Ecto neural progenitor cell (in vitro differentiated cells): ENCODE data around the gene RPTOR.

Experiments
- DNase-seq: peaks from one replicate; pipeline ENCODE4 v3.0.0-alpha.2; 2018; ENCODE audit warnings: low spot score

Gene RPTOR

DNA sequence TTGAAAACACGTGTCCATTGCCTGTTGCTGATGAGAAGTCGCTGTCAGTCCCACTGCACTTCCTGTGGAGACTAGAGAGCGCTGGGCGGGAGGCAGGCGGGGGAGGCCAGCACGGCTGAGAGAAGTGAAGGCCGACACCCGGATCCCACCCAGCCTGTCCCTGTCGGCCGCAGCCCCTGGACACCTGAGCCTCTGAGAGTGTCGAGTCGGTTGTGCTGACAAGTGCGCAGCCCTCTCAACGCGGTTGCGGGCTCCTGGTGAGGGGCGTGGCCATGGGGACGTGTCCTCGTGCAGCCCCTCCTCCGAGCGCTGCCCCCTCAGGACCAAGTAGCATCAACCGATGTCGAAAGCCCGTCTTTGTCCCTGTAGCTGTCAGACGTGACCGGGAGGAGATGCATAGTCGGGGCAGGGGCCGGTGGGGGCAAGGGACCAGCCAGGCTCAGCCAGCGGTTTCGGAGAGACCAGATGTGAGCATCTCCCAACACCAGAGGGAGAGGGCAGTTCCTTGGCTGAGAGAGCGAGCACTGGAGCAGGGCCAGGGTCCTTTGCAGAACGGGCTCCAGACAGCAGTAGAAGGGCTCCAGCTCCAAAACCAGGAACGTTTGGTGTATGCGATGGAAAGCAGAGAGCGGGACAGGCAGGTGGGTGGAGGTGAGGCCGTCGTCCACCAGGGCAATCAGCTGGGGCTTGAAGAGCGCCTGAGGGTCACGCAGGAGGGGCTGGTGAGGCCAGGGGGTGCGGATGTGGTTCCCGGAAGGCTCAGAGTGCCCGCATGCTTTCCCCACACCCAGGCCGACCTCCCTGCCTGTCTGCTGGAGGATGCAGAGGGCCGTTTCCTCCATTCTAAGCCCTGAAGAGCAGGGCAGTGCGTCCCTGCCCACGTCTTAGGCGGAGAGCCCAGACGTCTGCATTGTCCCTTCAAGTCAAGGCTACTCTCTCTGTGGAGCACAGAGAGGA lies 403.7 kb downstream of the RPTOR start:
- no peak for DNase-seq

DNA sequence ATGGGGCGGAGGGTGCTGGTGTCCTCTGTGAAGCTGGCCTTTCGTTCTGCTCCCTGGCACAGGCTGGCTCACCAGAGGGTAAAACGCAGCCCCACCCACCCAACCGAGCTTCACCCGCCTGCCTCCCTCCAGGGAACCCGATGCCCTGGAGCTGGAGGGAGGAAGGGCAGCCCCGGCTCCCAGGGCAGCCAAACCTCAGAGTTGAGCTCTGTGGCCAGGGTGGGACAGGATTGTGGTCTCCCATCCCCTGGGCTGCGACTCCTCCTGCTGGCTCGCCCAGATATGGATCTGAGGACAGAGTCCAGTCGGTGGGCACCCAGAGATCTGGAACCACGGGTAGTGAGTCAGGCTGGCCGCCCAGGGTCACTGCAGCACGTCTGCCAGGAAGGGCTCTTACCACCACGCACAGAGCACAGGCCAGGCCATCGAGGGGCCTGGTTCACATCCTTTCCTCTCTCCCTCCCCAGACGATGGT lies 404.4 kb downstream of the RPTOR start:
- no peak for DNase-seq

DNA sequence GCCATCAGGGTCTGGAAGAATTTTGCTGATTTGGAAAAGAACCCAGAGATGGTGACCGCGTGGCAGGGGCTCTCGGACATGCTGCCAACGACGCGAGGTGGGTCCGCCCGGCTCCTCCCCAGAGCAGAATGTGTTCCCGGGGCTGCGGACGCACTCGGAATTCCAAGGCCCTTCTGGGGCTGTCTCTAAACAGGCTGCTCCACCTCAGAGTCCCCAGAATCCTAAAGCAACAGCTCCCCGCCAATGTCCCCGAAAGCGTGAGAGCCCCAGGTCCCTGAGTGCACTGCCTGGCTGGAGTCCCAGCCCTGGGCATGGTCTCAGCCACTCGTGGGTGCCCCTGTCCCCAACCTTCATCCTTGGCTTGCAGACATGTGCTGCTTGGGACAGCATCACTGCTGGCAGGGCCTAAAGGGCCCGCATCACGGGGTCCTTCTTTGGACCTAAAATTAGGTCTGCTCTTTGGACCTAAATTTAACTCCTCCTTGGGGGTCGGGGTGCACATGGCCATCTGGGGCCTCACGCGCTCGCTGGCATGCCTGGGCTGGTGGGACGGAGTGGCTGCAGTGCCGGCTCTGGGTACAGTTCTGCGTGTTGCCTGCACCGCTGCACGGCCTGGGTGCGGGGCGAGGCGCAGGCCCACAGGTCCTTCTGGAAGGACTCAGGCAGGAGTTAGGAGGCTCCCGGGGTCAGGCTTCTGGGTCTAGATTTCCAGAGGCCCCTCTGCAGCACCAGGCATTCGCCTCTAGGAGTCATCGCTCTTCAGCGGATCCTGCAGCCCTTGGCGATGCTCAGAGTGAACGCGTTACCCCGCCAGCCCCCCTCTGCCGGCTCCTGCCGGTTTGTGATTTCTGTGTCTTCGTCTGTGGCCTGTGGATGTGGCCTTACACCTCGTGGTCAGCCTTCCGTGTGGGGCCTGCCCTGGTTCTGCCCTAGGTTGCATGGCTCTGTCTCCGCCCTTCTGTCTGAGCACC lies 405.1 kb downstream of the RPTOR start:
- no peak for DNase-seq

DNA sequence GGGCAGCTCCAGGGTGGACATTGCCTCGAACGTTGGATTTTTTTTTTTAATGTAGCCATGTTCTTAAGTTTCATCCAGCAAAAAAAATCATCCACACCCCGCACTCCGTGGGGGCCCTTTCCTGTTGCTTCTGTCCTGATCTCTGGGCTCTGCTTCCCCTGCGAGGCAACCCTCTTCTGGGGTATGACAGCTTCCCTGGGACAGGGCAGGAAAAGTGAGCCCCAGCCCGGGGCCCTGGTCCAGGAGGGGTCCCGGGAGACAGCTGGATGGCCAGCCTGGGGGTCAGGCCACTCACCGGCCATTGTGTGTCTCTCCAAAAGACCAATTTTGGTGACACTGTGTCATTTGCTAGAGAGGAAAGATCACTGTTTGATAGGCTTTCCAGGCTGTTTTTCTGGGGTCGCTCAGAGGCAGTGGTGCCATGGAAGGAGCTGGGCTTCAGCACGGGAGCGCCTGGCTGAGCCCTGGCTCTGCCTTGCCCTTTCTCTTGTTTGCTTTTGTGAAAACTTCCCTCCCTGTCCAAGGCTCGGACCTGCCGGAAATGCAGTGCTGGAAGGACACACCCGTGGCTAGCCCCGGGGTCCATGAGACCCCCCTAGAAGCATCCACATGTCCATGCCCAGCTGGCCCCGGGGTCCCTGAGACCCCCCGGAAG lies 406.0 kb downstream of the RPTOR start:
- no peak for DNase-seq

DNA sequence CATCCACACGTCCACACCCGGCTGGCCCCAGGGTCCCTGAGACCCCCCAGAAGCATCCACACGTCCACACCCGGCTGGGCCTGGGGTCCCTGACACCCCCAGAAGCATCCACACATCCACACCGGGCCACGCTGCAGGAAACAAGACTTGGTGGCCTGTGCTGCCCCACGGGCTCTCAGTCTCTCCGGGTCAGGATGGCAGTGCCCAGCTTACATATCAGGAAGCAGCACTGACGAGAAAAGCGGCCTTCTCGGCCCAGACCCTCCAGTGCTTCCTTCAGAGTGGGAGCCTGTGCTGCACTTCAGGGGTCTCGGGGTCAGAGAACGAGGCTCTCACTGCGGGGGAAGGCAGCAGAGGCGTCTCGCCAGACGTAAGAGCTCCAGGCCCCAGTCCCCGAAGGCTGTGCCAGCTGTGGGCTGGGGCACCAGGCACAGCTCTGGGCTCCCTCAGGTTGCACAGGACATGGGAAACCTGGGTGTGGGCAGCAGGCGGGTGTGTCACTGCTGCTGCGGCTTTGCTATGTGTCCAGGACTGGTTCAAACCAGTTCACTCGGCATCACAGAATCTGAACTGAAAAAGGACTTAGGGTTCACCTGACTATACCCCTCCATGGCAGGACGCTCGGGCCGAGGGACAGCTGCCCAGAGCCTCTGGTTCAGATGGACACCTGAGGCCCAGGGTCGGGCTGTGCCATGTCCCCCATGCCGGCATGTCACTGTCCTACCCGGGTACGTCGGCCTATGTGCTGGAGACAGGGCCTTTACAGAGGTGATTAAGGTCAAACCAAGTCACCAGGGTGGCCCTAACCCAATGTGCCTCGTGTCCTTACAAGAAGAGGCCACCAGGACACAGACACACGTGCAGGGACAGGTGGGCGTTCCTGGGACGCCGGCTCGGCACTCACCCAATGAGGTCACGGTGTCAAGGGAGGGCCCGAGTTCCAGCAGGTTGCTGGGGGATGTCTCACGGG lies 406.8 kb downstream of the RPTOR start:
- no peak for DNase-seq

DNA sequence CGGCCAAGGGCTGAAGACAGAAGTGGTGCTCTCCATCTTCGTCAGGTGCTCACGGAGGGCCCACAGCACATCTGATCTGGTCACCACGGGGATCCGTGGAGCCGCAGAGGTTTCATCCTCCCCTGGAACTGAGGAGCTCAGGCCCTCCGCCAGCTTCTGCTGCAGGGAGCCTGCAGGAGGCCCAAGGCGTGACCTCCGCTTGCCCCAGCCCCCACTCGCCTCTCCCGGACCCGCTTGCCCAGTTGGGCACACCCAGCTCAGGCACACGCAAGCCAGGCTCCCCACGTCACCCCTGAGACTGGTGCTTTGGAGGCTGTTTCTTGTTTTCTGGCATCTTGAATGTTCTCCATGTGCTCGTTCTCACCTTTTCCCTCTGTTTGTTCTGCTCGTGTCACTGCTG lies 407.7 kb downstream of the RPTOR start:
- no peak for DNase-seq

DNA sequence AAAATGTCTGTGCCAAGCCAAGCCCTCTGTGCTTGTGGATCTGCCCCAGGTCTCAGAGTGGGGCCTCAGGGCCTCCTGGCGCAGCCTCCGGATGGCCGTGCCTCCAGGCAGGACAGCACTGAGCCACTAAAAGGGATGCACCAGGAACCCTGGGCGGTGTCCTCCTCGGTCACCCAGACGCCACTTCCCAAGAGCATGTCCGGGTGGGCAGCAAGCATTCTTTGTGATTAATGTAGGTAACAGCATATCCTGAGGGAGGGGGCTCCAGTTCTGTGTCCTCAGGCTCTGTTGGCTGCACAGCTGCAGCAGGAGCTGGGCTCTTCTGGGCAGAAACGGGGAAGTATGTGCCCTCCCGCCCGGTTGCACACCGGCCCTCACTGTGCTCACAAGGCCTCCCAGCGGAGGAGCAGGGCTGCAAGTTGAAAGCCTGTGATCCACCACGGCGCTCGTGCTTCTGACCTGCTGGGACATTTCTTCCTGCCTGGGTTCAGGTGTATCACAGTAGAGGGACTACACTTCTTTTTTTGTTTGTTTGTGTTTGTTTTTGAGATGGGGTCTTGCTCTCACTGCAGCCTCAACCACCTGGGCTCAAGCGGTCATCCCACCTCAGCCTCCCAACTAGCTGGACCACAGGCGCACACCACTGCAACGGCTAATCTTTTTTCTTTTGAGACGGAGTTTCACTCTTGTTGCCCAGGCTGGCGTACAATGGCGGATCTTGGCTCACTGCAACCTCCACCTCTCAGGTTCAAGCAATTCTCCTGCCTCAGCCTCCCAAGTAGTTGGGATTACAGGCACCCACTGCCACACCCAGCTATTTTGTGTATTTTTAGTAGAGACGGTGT lies 409.1 kb downstream of the RPTOR start:
- DNase-seq: no peak

DNA sequence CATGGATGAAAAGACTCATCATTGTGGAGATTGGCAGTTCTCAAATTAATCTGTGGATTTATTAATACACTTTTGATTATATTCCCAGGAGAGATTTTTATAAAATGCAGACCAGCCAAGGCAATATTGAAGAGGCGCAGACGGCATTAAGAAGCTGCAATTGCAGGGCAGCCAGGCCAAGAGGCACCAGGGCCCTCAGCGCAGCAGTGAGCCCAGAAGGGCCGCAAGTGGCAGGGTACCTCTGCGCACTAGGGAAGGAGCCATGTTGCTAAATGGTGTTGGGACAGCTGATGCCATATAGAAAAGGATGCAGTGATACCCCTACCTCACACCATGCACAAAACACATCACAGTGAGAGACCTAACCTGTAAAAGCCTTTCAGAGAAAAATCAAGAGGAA lies 410.4 kb downstream of the RPTOR start:
- no peak for DNase-seq

DNA sequence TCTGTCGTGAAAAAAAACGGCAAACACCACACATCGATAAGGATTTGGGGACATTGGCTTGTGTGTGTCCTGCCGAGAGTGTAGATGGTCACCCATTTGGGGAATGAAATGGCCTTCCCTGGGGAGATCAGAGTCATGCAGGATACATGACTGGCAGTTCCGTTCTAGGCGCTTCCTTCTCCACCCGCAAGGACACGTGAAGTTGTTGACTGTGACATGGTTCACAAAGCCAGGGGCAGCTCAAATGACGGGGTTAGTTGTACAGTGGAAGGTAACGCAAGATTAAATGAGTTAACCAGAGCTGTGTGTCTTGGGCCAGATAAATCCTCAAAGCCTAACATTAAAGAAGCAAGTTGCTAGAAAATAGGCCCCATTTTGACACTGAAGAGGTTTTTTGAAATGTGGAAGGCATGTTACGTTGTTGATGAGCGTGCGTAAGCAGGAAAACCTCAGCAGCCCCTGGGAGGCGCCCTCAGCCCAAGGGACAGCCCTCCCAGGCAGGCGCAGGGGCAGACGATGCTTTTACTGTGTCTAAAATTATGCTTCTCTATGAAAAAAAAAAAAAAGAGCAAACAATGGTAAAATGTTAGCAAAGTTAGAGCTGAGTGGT lies 411.1 kb downstream of the RPTOR start:
- DNase-seq: no peak

DNA sequence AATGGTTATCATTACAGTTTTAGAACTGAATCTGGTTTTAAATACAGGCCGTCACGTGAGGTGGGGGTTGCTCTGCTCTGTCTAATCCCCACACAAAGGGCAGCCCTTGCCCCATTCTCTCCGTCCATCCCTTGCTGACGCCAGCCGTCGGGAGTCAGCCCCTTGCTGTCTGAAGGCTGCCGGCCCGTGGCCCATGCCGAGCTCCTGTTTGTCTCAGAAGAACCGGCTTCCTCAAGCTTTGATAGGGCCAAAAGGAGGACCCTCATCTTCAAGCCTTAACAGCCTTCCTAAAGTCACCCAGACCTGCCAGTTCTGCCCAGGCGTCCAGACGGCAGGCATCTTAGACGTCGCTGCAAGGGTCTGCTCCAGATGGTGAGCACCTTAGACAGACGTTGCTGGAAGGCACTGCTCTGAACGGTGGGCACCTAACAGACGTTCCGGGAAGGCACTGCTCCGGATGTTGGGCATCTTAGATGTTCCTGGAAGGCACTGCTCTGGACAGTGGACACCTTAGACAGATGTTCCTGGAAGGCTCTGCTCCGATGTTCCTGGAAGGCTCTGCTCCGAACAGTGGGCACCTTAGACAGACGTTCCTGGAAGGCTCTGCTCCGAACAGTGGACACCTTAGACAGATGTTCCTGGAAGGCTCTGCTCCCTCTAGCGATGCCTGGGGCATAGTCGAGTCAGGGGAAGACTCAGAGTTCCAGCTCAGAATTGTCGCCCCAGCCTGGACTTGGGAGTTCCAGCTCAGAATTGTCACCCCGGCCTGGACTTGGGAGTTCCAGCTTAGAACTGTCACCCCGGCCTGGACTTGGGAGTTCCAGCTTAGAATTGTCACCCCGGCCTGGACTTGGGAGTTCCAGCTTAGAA lies 411.9 kb downstream of the RPTOR start:
- peak; percentile 80 for DNase-seq

DNA sequence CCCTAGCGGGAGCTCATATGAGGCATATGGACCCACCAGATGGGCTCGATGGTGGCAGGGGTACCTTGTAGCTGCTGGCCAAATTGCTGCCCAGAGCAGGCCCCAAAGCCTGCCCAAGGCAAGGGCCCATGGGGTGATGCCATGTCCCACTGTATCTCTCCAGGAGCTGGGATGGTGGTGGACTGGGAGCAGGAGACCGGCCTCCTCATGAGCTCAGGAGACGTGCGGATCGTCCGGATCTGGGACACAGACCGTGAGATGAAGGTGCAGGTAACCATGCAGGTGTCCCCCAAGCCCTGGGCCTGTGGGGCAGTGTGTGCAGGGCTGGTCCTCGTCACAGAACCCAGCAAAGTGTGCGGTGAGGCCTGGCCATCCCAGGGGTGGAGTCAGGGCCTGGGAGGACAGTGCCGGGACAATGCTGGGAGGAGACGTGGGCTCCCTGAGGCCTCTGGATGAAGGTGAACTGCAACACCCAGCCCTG lies 412.9 kb downstream of the RPTOR start:
- no peak for DNase-seq

DNA sequence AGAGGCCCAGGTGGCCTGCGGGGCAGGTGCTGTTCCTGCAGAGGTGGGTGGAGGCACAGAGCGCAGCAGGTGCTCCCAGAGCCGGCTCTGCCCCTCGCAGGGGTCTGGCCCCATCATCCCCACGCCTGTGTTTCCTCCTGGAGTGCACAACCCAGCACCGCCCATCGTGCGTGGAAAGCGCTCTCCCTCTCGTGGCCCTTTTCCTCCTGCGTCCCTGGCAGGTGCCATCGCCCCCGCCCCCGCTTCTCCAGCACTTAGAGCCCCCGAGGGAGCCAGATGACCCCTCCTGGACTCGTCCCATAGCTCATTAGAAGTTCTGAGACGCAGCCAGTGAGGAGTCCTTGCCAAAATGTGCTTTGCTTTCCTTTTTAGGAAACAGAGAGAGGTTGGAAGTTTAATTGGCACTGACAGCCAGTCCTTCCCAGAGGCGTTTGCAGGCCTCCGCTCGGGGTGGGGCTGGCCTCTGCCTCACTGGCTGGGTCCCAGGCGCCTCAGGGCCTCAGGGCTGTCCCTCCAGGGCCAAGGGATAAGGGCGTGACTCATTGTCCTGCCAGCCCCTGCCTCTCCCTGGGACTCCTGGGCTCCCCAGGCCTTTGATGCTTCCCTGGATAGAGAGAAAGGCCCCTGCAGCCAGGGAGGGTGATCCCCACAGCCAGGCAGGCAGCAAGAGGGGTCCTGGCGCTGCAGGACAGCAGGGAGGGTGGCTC lies 414.8 kb downstream of the RPTOR start:
- no peak for DNase-seq

DNA sequence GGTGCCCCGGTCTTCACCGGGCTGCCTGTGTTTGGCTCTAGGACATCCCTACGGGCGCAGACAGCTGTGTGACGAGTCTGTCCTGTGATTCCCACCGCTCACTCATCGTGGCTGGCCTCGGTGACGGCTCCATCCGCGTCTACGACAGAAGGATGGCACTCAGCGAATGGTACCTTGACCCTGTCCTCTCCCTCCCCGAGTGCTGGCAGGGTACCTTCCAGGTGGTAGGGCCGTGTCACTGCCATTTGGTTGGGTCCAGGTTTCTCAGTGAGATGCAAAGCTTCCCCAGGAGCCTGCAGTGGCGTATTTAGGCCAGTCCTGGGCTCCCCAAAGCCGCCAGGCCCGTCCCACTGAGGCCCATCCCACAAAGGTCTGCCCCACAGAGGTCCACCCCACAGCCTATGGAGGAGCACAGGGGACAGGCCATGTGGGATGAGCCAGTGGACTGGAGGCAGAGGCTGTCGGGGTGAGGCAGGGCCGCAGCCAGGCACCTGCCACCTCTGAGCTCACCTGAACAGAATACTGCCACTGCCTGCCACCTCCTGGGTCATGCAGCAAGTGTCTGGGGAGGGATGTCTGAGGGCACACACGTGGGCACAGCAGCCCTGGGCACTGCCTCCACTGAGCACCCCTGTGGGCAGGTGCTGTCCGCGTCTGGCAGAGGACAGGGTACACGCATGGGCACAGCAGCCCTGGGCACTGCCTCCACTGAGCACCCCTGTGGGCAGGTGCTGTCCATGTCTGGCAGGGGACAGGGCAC lies 415.6 kb downstream of the RPTOR start:
- no peak for DNase-seq

DNA sequence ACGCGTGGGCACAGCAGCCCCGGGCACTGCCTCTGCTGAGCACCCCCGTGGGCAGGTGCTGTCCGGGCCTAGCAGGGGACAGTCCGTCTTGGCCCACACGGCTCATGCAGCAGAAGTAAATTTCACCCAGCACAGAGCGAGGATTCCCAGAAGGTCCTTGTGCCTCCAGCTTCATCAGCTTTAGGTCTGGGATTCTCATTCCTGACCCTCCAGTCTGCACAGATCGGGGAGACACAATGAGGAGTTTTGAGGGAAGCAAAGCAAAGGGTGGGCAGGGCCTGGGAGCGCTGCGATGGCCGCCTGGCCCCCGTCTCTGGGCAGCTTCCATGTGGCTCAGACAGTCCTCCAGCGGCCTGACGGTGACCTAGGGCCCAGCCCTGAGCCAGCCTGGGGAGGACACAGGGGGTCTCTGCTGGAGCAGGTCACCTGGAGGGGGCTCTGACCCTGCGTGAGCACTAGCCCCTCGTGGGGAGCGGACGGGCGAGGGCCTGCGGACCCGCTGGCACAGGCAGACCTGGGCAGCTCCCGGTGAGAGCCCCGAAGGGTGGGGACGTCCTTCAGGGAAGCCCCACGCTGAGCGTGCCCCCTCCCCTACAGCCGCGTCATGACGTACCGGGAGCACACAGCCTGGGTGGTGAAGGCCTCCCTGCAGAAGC lies 416.3 kb downstream of the RPTOR start:
- DNase-seq: no peak

DNA sequence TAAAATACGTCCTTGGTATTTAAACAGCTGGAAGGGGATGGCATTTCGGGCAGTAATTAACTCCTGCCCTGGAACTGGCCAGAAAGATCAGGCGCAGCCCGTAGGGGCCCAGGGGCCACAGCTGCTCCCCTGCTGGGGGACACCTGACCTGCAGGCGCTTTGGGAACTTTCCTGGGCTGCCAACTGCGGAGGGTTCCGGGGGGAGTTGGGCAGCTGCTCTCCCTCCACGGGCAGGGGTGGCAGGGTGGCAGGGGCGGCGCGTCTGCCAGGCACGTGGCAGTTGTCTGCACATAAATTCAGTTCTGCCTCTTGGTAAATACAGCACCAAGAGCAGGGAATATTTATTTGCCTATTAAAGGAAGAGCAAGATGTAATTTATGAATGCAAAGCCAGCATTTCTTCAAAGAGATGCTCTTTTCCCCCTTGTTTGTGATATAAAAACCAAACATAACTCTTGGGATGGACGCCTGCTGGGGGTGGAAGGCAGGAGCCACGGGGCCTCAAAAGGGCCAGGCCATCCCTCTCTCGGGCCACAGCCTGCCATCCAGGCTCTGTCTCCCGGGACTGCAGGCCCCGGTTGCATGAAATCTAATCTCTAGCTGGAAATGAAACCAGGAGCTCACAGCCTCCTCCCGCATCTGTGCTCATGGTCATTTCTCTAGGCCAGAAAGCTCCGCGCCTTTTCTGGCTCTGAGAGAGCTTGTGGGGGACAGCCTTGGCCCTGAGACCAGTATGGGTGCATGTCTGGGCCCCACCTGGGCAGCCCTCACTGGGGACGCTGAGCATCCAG lies 417.1 kb downstream of the RPTOR start:
- no peak for DNase-seq
